Osteoblast (primary cell): Measurements from ENCODE around the gene AKAP5. TPM values are rescaled to one million over a fixed set of nuclear protein-coding genes. Genes with fewer than 3 reads are reported as not detected.

Experiments
- DNase-seq: peaks from one replicate; pipeline ENCODE4 v3.0.0; 2011; ENCODE audit warnings: low spot score, mixed read lengths; ENCODE audit not compliant: insufficient read length; ENCODE audit errors: missing footprints
- H2AFZ ChIP-seq: 2 replicates; pipeline ENCODE4 v1.6.0; 2011; ENCODE audit warnings: mild to moderate bottlenecking, low read length
- H3K27ac ChIP-seq: 2 replicates; pipeline ENCODE4 v1.5.1; 2011; ENCODE audit warnings: mild to moderate bottlenecking, low read depth, low read length, moderate library complexity
- H3K27me3 ChIP-seq: 2 replicates; pipeline ENCODE4 v1.6.0; 2012; ENCODE audit warnings: mild to moderate bottlenecking, control low read depth, inconsistent platforms, low read length, moderate library complexity; ENCODE audit not compliant: insufficient read depth
- H3K36me3 ChIP-seq: 2 replicates; pipeline ENCODE4 v1.5.1; 2011; ENCODE audit warnings: mild to moderate bottlenecking, low read length, control low read depth, moderate library complexity; ENCODE audit not compliant: insufficient read depth
- H3K4me1 ChIP-seq: 2 replicates; pipeline ENCODE4 v1.5.1; 2011; ENCODE audit warnings: mild to moderate bottlenecking, low read length, control low read depth, moderate library complexity; ENCODE audit not compliant: insufficient read depth
- H3K4me2 ChIP-seq: 2 replicates; pipeline ENCODE4 v1.6.0; 2011; ENCODE audit warnings: mild to moderate bottlenecking, low read length; ENCODE audit not compliant: insufficient read depth
- H3K4me3 ChIP-seq: fragments of 200-600 bp; sonication (generic); 3 replicates; pipeline ENCODE4 v1.5.1; 2012; ENCODE audit warnings: mild to moderate bottlenecking, low read length, inconsistent platforms; ENCODE audit not compliant: insufficient read depth
- H3K79me2 ChIP-seq: 2 replicates; pipeline ENCODE4 v1.6.0; 2012; ENCODE audit warnings: mild to moderate bottlenecking, low read length, control low read depth, inconsistent platforms; ENCODE audit not compliant: insufficient read depth
- H3K9me3 ChIP-seq: 2 replicates; pipeline ENCODE4 v1.5.1; 2011; ENCODE audit warnings: low read depth, low read length, control low read depth
- H4K20me1 ChIP-seq: 2 replicates; pipeline ENCODE4 v1.6.0; 2012; ENCODE audit warnings: mild to moderate bottlenecking, low read length, control low read depth; ENCODE audit not compliant: insufficient read depth
- CTCF ChIP-seq: IDR thresholded peaks from 2 replicates; pipeline ENCODE4 v1.5.1; 2011; ENCODE audit warnings: mild to moderate bottlenecking, low read depth, low read length, moderate library complexity; ENCODE audit errors: extremely low read depth
- total RNA-seq: library from RNA; depleted of rRNA; stranded (reverse); fragments of >200 nt; gene quantifications from 2 replicates; pipeline ENCODE4 v1.2.3, GENCODE V29; 2012

Gene AKAP5
- total RNA-seq, 1 donor: 1.1 TPM

GRCh38 chr14:64504310-64504896 lies 39.1 kb downstream of the AKAP5 start, which contains the start of gene ZBTB1:
ZBTB1 (plus strand) TSS chr14:64504770; CDS start chr14:64521505, 16,735 bp downstream.
- peak; percentile 95 for DNase-seq
- Histone ChIP-seq H2AFZ (peak within 1 kb of the TSS; percentile 80), H3K4me1 (peaks cover 45% of the 10 kb centered on the region)

GRCh38 chr14:64504897-64505794 lies 39.8 kb downstream of the AKAP5 start:
- Histone ChIP-seq H3K27me3 (no peaks in the 10 kb centered on the region), H3K4me1 (peaks cover 45% of the 10 kb centered on the region), H3K79me2 (peaks cover 76% of the 10 kb centered on the region), H2AFZ (peak overlapping the region; percentile 35), H3K9me3 (no peaks in the 10 kb centered on the region), H3K27ac (peak overlapping the region; percentile 89), H3K36me3 (no peaks in the 10 kb centered on the region), H3K4me3 (peak overlapping the region; percentile 88), H4K20me1 (peaks cover 44% of the 10 kb centered on the region), H3K4me2 (peak overlapping the region; percentile 97)
- peak; percentile 91 for DNase-seq
- no peak for TF ChIP-seq CTCF

More at GRCh38 chr14:64504310-64504896, 39.1 kb downstream of the AKAP5 start, which contains the start of gene ZBTB1:
- H3K4me2 ChIP-seq: peak within 1 kb of the TSS; percentile 97
- peaks cover 40% of the 10 kb centered on the region for H4K20me1 ChIP-seq
- H3K36me3 ChIP-seq: no peaks in the 10 kb centered on the region
- H3K27ac ChIP-seq: peak within 1 kb of the TSS; percentile 89
- no peak for TF ChIP-seq CTCF
- peak within 1 kb of the TSS; percentile 88 for H3K4me3 ChIP-seq
- peaks cover 77% of the 10 kb centered on the region for H3K79me2 ChIP-seq
- H3K27me3 ChIP-seq: no peaks in the 10 kb centered on the region
- H3K9me3 ChIP-seq: no peaks in the 10 kb centered on the region

GRCh38 chr14:64506721-64507120 lies 41.4 kb downstream of the AKAP5 start:
- DNase-seq: peak; percentile 69
- Histone ChIP-seq H3K79me2 (peaks cover 83% of the 10 kb centered on the region), H2AFZ (no peak overlapping the region), H3K27ac (peak overlapping the region; percentile 55), H4K20me1 (peaks cover 59% of the 10 kb centered on the region), H3K27me3 (no peaks in the 10 kb centered on the region), H3K4me3 (peak overlapping the region; percentile 88), H3K4me2 (peak overlapping the region; percentile 97), H3K9me3 (no peaks in the 10 kb centered on the region), H3K4me1 (peaks cover 42% of the 10 kb centered on the region), H3K36me3 (peaks cover 4% of the 10 kb centered on the region)
- TF ChIP-seq CTCF: no peak
